Activated T-cell treated with anti-CD3 and anti-CD28 coated beads, Interleukin-2, amount 50 U/mL, for 1 hour (primary cell): ENCODE measurements around the gene CYP27C1.

ENCODE experiments used
- DNase-seq: peaks from one replicate; pipeline ENCODE4 v3.0.0-alpha.2; 2020

Gene CYP27C1

DNA sequence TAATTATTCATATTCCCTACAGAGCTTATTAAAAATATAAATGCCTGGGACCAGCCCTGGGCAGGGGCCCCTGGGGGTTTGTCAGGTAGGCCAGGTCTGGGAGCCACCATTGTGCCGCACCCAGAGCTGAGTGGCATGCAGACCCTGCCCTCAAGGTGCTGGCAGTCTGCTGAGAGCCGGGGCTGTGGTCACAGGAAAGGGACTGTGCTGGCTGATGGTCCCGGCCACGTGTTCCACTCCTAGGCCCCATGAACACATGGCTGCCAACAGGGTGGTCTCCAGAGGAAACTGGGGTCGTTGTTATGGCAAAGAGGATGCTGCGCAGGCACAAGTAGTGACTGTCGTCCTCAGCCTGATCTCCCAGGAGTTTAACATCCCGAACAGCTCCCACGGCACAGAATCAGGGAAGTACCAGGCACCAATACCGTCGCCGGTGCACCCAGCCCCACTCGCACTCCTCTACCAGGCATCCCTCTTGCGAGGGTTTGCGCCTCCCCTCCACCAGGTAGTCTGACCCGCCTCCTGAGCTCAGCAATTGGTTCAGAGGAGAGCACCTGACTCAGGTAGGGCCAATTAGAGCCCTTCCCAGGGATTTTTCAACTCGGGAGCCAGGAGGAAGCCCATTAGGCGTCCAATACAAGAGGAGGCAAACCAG lies 73.9 kb downstream of the CYP27C1 start:
- DNase-seq = no peak

DNA sequence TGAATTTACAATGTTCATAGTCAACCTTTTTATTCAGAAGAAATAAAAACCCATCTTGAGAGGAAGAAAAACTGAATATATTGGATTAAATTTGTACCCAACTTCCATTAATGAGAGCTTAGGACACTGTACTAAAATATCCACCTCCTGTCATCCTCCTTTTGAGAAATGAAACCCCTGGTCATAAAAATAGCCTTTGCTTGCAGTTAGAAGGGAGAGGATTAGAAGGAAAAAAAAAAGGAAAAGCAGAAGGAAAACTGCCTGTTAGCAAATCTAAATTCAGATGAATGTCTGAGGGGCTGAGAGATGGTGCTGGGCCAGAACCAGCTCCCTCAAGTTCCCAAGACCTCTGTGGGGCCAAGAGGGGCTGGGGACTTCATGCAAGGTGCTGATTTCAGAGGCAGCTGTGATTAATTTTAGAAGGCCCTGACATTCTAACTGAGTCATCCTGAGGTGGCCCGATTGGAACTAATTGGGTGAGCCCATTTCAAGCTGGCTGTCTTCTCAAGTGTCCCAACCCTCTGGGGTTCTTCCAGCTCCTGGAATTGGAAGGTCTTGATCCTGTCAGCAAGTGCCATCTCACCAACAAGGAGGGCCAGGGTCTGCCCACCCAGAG lies 74.7 kb downstream of the CYP27C1 start:
- no peak for DNase-seq

DNA sequence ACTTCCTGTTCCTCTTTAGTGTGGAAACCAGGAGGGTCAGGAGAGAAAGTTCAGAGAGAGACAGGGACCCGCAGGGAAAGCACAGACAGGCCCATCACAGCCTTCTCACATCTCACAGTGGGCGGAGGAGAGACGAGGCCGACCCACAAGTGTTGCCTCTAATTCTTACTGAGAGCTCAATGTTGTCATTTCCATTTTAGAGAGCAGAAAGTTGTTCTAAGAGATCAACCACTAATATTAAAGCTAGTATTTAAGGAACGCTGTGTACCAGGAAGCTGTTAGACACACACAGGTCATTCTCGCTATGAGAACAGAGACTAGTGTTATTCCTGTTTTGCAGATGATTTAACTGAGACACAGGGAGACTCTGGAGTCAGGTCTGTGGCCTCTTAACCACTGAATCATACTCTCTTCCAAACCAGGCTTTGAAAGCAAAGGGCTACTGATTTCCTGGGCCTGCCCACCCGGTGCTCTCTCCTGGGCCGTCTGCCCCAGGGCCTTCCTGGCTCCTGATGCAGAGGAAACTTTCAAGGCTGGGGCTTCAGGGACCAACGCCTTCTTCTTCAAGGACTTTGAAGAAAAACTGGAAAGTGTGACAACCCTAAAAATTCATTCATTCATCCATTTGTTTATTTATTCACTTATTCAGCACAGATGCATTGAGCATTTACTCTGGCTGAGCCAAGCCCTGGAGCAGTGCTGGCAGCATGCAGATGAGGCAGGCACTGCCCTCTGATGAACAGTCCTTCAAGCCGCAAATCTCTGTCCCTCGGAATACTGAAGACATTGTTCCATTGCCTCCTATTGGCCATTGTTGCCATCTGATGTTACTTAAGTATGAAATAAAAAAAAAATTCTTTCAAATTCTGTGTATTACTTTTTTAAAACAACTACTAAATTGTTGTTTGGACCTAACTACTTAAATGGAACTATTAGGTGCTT lies 76.0 kb downstream of the CYP27C1 start:
- DNase-seq = no peak

DNA sequence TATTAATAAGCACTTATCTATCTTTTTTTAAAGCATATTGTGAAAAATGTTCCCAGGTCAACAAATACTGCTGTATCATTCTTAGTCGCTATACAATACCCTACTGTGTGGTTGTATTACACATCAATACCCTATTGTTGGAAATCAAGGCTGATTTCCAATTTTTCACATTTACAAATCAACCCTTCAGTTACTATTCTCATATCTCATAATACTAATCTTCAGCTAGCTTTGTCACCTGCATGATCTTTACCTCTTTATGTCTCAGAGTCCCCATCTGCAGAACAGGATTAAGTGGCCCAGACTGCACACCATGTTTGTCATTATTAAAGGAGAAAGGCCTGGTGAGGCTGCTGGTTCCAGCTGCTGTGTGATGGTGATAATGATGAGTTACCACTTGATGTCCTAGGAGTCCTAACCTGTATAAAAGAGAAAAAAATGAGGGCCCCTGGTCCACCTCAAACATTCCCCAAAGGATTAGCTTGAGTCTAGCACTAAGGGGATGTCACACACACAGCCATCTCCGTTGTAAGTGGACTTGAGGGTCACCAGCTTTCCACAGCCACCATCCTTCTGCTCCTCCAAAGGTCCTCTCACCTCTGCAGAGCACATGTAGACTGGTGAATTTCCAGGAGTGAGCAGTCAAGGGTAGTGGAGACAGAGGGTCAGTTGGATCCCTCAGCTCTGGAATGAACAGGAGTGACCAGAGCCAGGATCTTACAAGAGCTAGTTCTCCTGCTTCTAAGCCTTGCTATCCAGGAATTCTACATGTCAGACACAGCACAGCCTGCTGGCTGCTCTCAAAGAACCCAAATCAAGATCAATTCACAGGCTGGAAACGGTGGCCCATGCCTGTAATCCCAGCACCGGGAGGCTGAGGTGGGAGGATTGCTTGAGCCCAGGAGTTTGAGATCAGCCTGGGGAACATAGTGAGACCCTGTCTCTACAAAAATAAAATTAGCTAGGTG lies 77.2 kb downstream of the CYP27C1 start:
- DNase-seq = no peak

DNA sequence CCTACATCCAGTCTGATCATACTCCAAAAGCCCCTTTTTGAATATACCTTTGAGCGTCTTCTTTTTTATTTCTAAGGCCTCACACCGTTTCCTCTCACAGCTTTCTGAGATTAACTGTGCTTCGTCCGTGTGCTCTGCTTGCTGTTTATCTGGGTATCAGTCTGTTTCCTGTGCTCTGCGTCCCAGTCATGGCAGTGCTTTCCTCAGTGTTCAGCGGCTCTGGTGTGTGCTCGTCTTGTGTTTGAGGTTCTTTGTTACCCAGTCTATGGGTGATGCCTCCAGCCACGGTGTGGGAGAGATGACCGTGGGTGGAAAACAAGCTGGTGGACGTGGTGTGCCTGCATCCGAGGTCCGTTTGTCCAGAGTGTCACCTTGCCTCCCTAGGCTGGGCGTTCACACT lies 79.6 kb downstream of the CYP27C1 start:
- no peak for DNase-seq

DNA sequence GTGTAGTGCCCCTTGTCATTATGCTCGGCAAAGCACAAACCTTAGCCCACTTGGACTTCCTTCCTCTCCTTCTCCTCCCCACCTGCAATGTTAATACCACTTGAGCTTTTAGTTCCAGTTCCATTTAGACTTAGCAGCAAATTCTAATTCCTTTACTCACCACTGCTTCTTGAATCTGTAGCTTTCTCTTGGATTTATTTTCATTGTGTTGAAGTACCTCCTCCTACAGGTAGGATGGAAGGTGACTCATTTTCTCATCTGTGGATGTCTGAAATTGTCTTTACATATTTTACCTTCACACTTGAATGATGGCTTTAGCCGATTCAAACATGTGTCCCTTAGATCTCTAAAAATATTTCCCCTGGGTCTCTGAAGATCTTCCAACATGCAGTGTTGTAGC lies 80.3 kb downstream of the CYP27C1 start:
- DNase-seq = no peak

DNA sequence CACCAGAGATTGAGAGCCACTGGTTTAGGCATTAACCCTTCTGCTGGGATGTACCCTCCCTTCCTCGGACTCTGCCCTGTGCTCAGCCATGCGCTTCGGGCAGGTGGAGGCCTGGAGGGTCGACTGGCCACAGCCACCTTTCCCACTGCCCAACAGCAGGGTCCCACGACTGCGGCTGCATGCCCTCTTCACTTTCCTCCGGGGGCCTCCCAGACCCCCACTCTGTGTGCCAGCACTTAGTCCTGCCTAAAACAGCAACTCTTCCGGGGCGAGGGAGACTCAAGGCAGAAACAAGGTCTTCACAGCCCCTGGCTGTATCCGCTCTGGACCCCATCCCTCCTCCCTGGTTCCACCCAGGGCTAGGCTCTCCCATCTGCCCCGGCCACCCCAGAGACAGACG lies 81.8 kb downstream of the CYP27C1 start:
- no peak for DNase-seq

DNA sequence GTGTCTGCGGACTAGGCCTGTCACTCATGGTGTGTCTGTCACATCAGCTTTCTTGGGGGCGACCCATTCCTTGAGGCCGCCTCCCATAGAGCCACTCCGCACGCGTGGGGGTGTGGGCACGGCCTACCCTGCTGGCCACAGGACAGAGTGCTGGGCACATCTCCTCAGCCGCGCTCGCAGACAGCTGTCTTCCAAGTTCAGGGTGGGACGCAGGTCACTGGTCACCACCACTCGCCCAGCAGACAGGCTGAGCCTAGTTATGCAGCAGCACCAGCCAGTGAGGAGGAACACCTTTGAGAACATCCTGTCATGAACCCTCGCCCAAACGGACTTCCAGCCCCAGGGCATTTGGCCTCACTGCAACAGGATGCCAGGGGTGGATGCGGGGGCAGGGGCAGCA lies 82.4 kb downstream of the CYP27C1 start:
- no peak for DNase-seq

DNA sequence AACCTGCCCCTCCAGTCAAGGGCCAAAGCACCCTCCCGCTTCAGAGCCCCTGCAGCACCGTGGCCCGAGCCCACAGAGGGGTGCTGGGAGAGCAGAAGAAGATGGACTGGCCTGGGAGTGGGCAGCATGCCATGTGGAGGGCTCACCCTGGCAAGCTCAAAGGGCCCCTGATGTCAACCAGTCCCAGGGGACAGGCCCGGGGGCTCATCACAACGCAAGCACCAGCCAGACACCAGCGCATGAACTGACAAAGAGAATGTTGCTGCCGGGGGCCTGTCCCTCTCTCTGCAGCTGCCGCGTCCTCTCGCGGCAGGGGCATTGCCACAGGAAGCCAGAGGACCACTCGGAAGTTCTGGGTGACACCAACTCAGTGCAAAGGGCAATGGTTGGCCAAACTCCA lies 82.9 kb downstream of the CYP27C1 start:
- no peak for DNase-seq

DNA sequence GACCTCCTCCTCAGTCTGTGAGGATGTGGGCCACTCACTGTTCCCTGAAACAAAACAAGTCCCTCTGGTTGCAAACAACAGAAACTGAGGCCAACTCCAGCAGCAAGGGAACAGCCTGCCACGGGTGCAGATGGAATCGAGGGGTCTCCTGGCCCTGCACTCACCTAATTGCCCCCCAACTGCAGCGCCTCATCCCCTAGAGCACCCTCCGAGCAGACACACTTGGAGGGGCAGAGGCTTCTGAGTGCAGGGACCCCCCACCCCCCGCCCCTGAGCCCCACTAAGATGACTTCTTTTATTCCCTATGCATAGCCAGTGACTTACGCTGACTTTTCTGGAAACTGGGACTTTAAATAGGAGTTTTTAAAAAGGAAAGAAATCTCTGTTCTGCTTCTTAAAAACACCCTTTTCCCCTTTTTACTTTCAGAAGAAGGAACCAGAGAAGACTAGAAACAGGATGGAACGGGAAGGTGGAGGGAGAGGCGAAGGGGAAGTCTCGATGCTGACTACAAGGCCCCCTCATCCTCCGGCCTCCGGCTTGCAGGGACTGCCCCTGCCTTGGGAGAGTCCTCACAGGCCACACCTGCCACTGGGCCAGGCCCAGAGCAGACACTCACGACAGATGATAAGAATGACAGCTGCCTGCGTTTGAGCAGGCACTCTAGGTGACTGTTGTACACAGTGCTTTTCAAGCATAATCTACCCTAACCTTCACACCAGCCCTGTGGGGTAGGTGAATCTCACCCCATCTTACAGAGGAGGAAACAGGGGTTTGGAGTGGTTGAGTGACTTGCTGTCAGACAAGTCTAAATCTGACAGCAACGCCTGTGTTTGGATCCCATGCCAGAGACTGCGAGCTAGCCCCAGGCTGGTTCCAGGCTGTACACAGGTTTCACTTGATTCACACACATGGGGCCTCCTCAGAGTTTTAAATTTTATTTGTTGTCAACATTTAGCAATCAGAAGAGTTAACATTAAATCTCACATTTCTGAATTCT lies 85.0 kb downstream of the CYP27C1 start:
- no peak for DNase-seq

DNA sequence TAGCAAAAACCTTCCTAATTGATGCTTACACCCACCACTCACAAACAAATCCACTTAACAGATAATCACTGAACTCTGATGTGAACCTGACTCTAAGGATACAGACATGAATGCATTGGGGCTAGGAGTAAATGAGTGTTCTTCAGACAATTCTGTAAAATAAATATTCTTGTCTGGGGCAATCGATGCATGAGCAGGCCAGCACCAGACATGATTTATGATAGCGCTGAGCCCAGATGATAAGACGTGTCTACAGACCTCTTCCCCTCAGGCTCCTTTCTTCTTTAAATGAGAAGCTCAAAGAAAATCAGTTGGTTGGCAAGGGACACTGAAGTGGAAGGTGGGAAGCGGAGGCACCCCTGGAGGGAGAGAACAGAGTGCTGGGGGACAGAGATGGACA lies 85.9 kb downstream of the CYP27C1 start:
- no peak for DNase-seq
